HepG2 (cell line): ENCODE data around the gene SPINT3. TPM values are rescaled to one million over a fixed set of nuclear protein-coding genes. Genes with fewer than 3 reads are reported as not detected.

Experiments
- ATAC-seq: fragments of 200-7000 bp; cut with Tn5 transposase; 3 replicates; pipeline ENCODE4 v1.9.1; 2020; ENCODE audit warnings: mild to moderate bottlenecking, moderate library complexity
- BruUV-seq: library from RNA; stranded (reverse); fragments of 400-500 nt; replicated peaks from 2 replicates; lab custom pipeline; 2021; lab: Mats Ljungman, UMichigan
- CTCF ChIA-PET: fragments of 300-600 bp; formaldehyde crosslinking; extraction: SDS; loops from one replicate; lab custom pipeline; 2021; ENCODE audit warnings: low total read pairs, inconsistent platforms, low intra/inter-chr PET ratio; lab: Yijun Ruan, JAX
- POLR2A ChIA-PET: fragments of 350-600 bp; sonication (Branson Sonifier 250); formaldehyde crosslinking; loops from one replicate; lab custom pipeline; 2020; ENCODE audit warnings: antibody characterized with exemption, inconsistent platforms; lab: Yijun Ruan, JAX
- DNase-seq: peaks from one replicate; pipeline ENCODE4 v3.0.0-alpha.2; 2015; ENCODE audit warnings: low spot score
- FAIRE-seq: peaks from 3 replicates; lab custom pipeline; 2011; peaks lifted over from hg19 to GRCh38; lab: Jason Lieb, UNC
- H2AFZ ChIP-seq: one replicate; pipeline ENCODE4 v1.6.1; 2011; ENCODE audit warnings: low read length, inconsistent platforms
- H3K27ac ChIP-seq: fragments of 300-600 bp; 3 replicates; pipeline ENCODE4 v1.8.0; 2011; ENCODE audit warnings: mixed run types, mild to moderate bottlenecking, mixed read lengths, low read length, inconsistent platforms; ENCODE audit not compliant: insufficient read depth; ENCODE audit errors: extremely low read length
- H3K27me3 ChIP-seq, 2 experiments: fragments of 200-600 bp in 1 of 2; 2 replicates in 1 of 2; 3 replicates in 1 of 2; pipeline versions ENCODE4 v1.6.0 to v1.8.0; 2011; ENCODE audit warnings: low read length in 2 of 2, mild to moderate bottlenecking in 2 of 2, moderate library complexity in 2 of 2, inconsistent platforms in 1 of 2; ENCODE audit not compliant: insufficient read depth in 2 of 2, control insufficient read depth in 1 of 2
- H3K36me3 ChIP-seq, 2 experiments: fragments of 200-600 bp in 1 of 2; replicated peaks in 1 of 2; 2 replicates in 1 of 2; 3 replicates in 1 of 2; pipeline versions ENCODE4 v1.5.1 to v1.8.0; 2011; ENCODE audit warnings: low read length in 2 of 2, inconsistent platforms in 1 of 2; ENCODE audit not compliant: insufficient read depth in 2 of 2, control insufficient read depth in 1 of 2
- H3K4me1 ChIP-seq: 2 replicates; pipeline ENCODE4 v1.5.1; 2012; ENCODE audit warnings: low read length, inconsistent platforms; ENCODE audit not compliant: insufficient read depth
- H3K4me2 ChIP-seq: 2 replicates; pipeline ENCODE4 v1.6.0; 2011; ENCODE audit warnings: low read depth, low read length, inconsistent platforms
- H3K4me3 ChIP-seq, 3 experiments: fragments of 200-600 bp in 1 of 3; sonication (generic), shearing (Covaris generic) in 1 of 3; replicated peaks in 1 of 3; 2 replicates each; pipeline ENCODE4 v1.5.1; 2011 to 2016; ENCODE audit warnings: low read length in 3 of 3, inconsistent platforms in 2 of 3, low read depth in 2 of 3, mild to moderate bottlenecking in 2 of 3, control low read depth in 1 of 3, mixed read lengths in 1 of 3; ENCODE audit not compliant: insufficient read depth in 1 of 3
- H3K79me2 ChIP-seq: one replicate; pipeline ENCODE4 v1.6.1; 2011; ENCODE audit warnings: low read length, inconsistent platforms; ENCODE audit not compliant: insufficient read depth
- H3K9ac ChIP-seq: 2 replicates; pipeline ENCODE4 v1.6.0; 2011; ENCODE audit warnings: mild to moderate bottlenecking, low read depth, low read length, inconsistent platforms; ENCODE audit not compliant: insufficient read depth
- H3K9me3 ChIP-seq: 2 replicates; pipeline ENCODE4 v1.5.1; 2012; ENCODE audit warnings: mild to moderate bottlenecking, low read length
- H4K20me1 ChIP-seq: 2 replicates; pipeline ENCODE4 v1.6.0; 2011; ENCODE audit warnings: inconsistent platforms, mild to moderate bottlenecking, low read length, moderate library complexity; ENCODE audit not compliant: insufficient read depth
- FOSL2 ChIP-seq: sonication (generic); formaldehyde crosslinking; IDR thresholded peaks from 2 replicates; pipeline ENCODE4 v1.4.0; 2020; ENCODE audit warnings: missing genetic modification reagents
- GATAD1 ChIP-seq: IDR thresholded peaks from 2 replicates; pipeline ENCODE4 v1.6.1; 2016; ENCODE audit warnings: missing genetic modification reagents, missing compliant biosample characterization
- HNRNPK ChIP-seq: fragments of 200-400 bp; formaldehyde crosslinking; IDR thresholded peaks from 2 replicates; pipeline ENCODE4 v1.6.1; 2018; ENCODE audit warnings: low read length, low read depth, moderate library complexity, mild to moderate bottlenecking; ENCODE audit not compliant: poor library complexity, severe bottlenecking
- JARID2 ChIP-seq: sonication (generic); formaldehyde crosslinking; IDR thresholded peaks from 2 replicates; pipeline ENCODE4 v1.8.1; 2023; ENCODE audit warnings: missing genetic modification reagents, inconsistent platforms; ENCODE audit not compliant: insufficient replicate concordance
- KDM1A ChIP-seq: IDR thresholded peaks from 2 replicates; pipeline ENCODE4 v1.6.1; 2016; ENCODE audit warnings: missing compliant biosample characterization
- NCOR1 ChIP-seq: fragments of 200-600 bp; sonication (generic); IDR thresholded peaks from 2 replicates; pipeline ENCODE4 v1.7.0; 2017; ENCODE audit warnings: antibody characterized with exemption, low read length, borderline replicate concordance
- NR2F1 ChIP-seq, 2 experiments: fragments of 450-650 bp in 1 of 2; formaldehyde crosslinking in 1 of 2; IDR thresholded peaks; 2 replicates each; pipeline versions ENCODE4 v1.5.0 to v1.6.1; 2016 to 2020; ENCODE audit warnings: mild to moderate bottlenecking in 1 of 2, missing compliant biosample characterization in 1 of 2, missing genetic modification reagents in 1 of 2, moderate library complexity in 1 of 2
- PCBP1 ChIP-seq: fragments of 200-400 bp; formaldehyde crosslinking; IDR thresholded peaks from 2 replicates; pipeline ENCODE4 v1.6.1; 2017; ENCODE audit warnings: mild to moderate bottlenecking, low read depth, low read length, borderline replicate concordance
- PCBP2 ChIP-seq: fragments of 200-400 bp; formaldehyde crosslinking; optimal IDR thresholded peaks from 2 replicates; pipeline ENCODE3; 2018; ENCODE audit warnings: low read length, low read depth; ENCODE audit not compliant: poor library complexity, severe bottlenecking
- PHF5A ChIP-seq: IDR thresholded peaks from one replicate; pipeline ENCODE4 v1.6.1; 2018; ENCODE audit warnings: low read depth, missing genetic modification reagents; ENCODE audit not compliant: unreplicated experiment
- PPARG ChIP-seq: conservative IDR thresholded peaks from 2 replicates; pipeline ENCODE4 v1.6.1; 2016; ENCODE audit warnings: missing biosample characterization, missing genetic modification reagents
- RARA ChIP-seq: IDR thresholded peaks from 2 replicates; pipeline ENCODE4 v1.6.1; 2016; ENCODE audit warnings: missing genetic modification reagents, missing compliant biosample characterization
- RXRB ChIP-seq: IDR thresholded peaks from 2 replicates; pipeline ENCODE4 v1.6.1; 2016; ENCODE audit warnings: borderline replicate concordance, missing genetic modification reagents, missing compliant biosample characterization
- TAF15 ChIP-seq: fragments of 200-400 bp; formaldehyde crosslinking; IDR thresholded peaks from one replicate; pipeline ENCODE4 v1.6.1; 2018; ENCODE audit warnings: mild to moderate bottlenecking, low read depth, low read length; ENCODE audit not compliant: poor library complexity, severe bottlenecking
- ZBTB20 ChIP-seq: sonication (generic); formaldehyde crosslinking; IDR thresholded peaks from 2 replicates; pipeline ENCODE4 v1.8.1; 2023; ENCODE audit warnings: missing genetic modification reagents, low read depth, mild to moderate bottlenecking, borderline replicate concordance
- ZNF34 ChIP-seq: sonication (generic); formaldehyde crosslinking; IDR thresholded peaks from 2 replicates; pipeline ENCODE4 v1.4.0; 2020; ENCODE audit warnings: mild to moderate bottlenecking, missing genetic modification reagents, borderline replicate concordance
- ZNF496 ChIP-seq: sonication (generic); formaldehyde crosslinking; IDR thresholded peaks from 2 replicates; pipeline ENCODE4 v1.8.1; 2023; ENCODE audit warnings: mild to moderate bottlenecking, moderate library complexity, missing genetic modification reagents; ENCODE audit not compliant: insufficient replicate concordance
- ZNF605 ChIP-seq: sonication (generic); formaldehyde crosslinking; IDR thresholded peaks from 2 replicates; pipeline ENCODE4 v1.8.0; 2022; ENCODE audit warnings: mild to moderate bottlenecking, missing genetic modification reagents
- ZNF773 ChIP-seq: sonication (generic); formaldehyde crosslinking; IDR thresholded peaks from 2 replicates; pipeline ENCODE4 v1.4.0; 2020; ENCODE audit warnings: missing genetic modification reagents, borderline replicate concordance
- WGBS: methylation state at CpG from one replicate; pipeline ENCODE4 v1.1.6; 2017; ENCODE audit warnings: low lambda C conversion rate; 5-methylcytosine and 5-hydroxymethylcytosine counted together
- in situ Hi-C: cut with HindIII; loops from 2 replicates; pipeline ENCODE4 v1.10.0; 2017; ENCODE audit warnings: low pct_unique_long_range_greater_than_20kb; ENCODE audit not compliant: extremely low pct_ligation_motif_present
- intact Hi-C: fragments of 100-400 bp; cut with micrococcal nuclease; formaldehyde crosslinking; loops from one replicate; pipeline ENCODE4 v1.10.0; 2022; ENCODE audit not compliant: unreplicated experiment
- polyA plus RNA-seq, 8 experiments: library from polyadenylated mRNA; depleted of rRNA in 3 of 8; stranded (reverse) in 7 of 8; unstranded in 1 of 8; fragments of >200 nt; fragmentation: Illumina TruSeq in 4 of 8; extraction: Trizol in 4 of 8; gene quantifications; 2 replicates each; pipeline versions ENCODE4 v1.2.1 to v1.2.3, GENCODE V29; 2011 to 2016; ENCODE audit warnings: low read depth in 4 of 8, missing spikeins in 1 of 8, mixed read lengths in 1 of 8; ENCODE audit not compliant: insufficient read depth in 1 of 8
- total RNA-seq, 5 experiments: library from RNA; depleted of rRNA; stranded (reverse); fragments of >200 nt; fragmentation: Illumina TruSeq; extraction: Trizol; gene quantifications; 2 replicates each; pipeline ENCODE4 v1.2.3, GENCODE V29; 2016; ENCODE audit warnings: low read depth in 1 of 5

The SPINT3 gene
- total and polyA plus RNA-seq, 2 of the 13 experiments (the other 11 are each of a cell fraction or from before 2014, with no cell fraction given) = not detected

DNA sequence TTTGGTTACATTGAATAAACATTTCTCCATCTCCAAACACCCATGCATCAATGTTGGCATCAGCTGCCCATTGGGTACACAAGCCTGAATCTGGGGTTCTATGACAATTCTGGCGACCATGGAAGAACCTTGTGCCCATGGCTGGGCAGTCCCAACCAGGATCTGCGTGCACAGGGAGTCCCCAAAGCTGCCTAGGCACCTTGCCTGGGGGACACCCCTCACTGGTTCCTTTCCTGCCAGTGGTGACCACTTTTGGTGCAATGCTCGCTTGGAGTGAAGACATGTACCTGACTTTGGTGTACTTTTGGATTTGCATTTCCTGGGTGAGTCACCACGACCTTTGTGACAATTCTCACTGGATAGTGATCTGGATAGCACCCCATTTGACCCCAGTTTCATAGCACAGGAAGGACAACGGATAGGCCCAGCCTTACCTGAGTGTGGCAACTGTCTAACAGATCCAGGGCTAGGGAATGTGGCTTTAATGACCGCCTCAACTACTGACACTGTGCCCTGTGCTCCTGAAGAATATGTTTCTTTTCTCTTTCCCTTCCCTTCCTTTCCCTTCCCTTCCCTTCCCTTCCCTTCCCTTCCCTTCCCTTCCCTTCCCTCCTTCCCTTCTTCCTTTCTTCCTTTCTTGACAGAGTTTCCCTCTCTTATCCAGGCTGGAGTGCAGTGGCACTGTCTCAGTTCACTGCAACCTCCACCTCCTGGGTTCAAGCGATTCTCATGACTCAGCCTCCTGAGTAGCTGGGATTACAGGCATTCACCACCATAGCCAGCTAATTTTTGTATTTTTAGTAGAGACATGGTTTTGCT is 7.1 kb downstream of the SPINT3 start:
- no peak overlapping the region for H3K4me2 ChIP-seq
- BruUV-seq = no TSS peak

More for the DNA sequence above, 7.1 kb downstream of the SPINT3 start:
- WGBS = 4% methylated on average over 7 of the region's 7 CpGs
- H3K36me3 ChIP-seq = no peaks in the 10 kb centered on the region
- TF ChIP-seq FOSL2 (CRISPR knock-in tag) = peak; percentile 83
- TF ChIP-seq RARA (CRISPR knock-in tag) = peak; percentile 42; the same call in 1 of the 2 replicates
- no peak for TF ChIP-seq PHF5A (CRISPR knock-in tag)
- TF ChIP-seq ZNF34 (CRISPR knock-in tag) = no peak
- TF ChIP-seq NR2F1 (CRISPR knock-in tag; IDR thresholded peaks at IDR 0.05) = no peak
- TF ChIP-seq ZNF605 (CRISPR knock-in tag) = no peak
- peak; percentile 31; the same call in 1 of the 2 replicates for TF ChIP-seq RXRB
- no peak for TF ChIP-seq ZNF496 (CRISPR knock-in tag)
- peak; percentile 98 for TF ChIP-seq HNRNPK
- TF ChIP-seq KDM1A (CRISPR knock-in tag) = no peak
- no peak for TF ChIP-seq NCOR1
- TF ChIP-seq ZBTB20 (CRISPR knock-in tag) = no peak
- TF ChIP-seq PPARG = peak; percentile 66
- TF ChIP-seq ZNF773 (CRISPR knock-in tag) = no peak
- peak; percentile 83 for TF ChIP-seq PCBP2
- TF ChIP-seq JARID2 (CRISPR knock-in tag) = no peak
- peak; percentile 86; the same call in 1 of the 2 replicates for TF ChIP-seq PCBP1
- no peak for TF ChIP-seq TAF15
- no peak for TF ChIP-seq GATAD1
- TF ChIP-seq, all 625 proteins: peak for 7
- Histone ChIP-seq H3K27me3 (peaks cover 0 to 15% of the 10 kb centered on the region in 2 experiments; a peak in 2 of 5 replicates), H2AFZ (no peak overlapping the region), H4K20me1 (no peaks in the 10 kb centered on the region), H3K79me2 (no peaks in the 10 kb centered on the region), H3K27ac (no peak overlapping the region), H3K9me3 (no peaks in the 10 kb centered on the region), H3K9ac (no peak overlapping the region), H3K4me1 (peaks cover 6% of the 10 kb centered on the region; the same call in 1 of the 2 replicates), H3K4me3 (no peak overlapping the region)
- CTCF ChIA-PET = no interaction called here
- intact Hi-C loops = no loop called here
- FAIRE-seq (no peak), DNase-seq (peak; percentile 22), ATAC-seq (peak; percentile 43; the same call in 2 of the 3 replicates)
- POLR2A ChIA-PET = no interaction called here
- in situ Hi-C loops = no loop called here
